ACHN (cell line): ENCODE results near the gene SLC5A5.
A peak's percentile ranks its signal among the peaks of the same experiment; 100 is the strongest.

Source experiments
- DNase-seq: peaks from one replicate; pipeline ENCODE4 v3.0.0-alpha.2; 2015
- in situ Hi-C: cut with HindIII; loops from 2 replicates; pipeline ENCODE4 v1.10.0; 2017; ENCODE audit warnings: low sequenced_read_pairs, low pct_ligation_motif_present, low pct_unique_long_range_greater_than_20kb

The SLC5A5 gene

GRCh38 chr19:17871878-17872250 is at the start of gene SLC5A5:
TSS of gene SLC5A5 (plus strand) at chr19:17871945. CDS start at chr19:17872320, 375 bp downstream.
- no peak for DNase-seq
- in situ Hi-C loops = no loop called here

DNA sequence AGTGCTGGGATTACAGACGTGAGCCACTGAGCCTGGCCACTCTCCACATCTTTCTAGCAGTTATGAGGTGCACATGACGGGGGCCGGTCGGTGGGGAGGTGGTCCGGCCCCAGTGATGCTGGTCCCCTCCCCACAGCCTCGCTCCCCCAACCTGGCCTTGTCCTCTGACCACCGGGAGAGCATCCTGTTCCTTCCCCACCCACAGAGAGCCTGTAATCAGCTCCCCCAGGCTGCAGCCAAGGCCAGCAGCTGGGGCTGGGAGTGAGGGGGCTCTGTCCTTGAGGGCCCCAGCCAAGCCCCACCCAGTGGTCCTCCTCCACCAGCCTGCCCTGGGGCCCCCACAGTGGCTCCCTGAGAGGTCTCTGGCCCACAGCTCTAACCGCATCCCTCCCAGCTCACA is 47.4 kb upstream of the SLC5A5 start:
- DNase-seq = no peak
- in situ Hi-C loops = no loop called here

- in situ Hi-C loops = no loop called here
- DNase-seq = no peak
These were observed 45.2 kb upstream of the SLC5A5 start for GRCh38 chr19:17826508-17827056.

GRCh38 chr19:17829855-17830566 is 41.7 kb upstream of the SLC5A5 start:
- in situ Hi-C loops = no loop called here
- peak; percentile 80 for DNase-seq

DNA sequence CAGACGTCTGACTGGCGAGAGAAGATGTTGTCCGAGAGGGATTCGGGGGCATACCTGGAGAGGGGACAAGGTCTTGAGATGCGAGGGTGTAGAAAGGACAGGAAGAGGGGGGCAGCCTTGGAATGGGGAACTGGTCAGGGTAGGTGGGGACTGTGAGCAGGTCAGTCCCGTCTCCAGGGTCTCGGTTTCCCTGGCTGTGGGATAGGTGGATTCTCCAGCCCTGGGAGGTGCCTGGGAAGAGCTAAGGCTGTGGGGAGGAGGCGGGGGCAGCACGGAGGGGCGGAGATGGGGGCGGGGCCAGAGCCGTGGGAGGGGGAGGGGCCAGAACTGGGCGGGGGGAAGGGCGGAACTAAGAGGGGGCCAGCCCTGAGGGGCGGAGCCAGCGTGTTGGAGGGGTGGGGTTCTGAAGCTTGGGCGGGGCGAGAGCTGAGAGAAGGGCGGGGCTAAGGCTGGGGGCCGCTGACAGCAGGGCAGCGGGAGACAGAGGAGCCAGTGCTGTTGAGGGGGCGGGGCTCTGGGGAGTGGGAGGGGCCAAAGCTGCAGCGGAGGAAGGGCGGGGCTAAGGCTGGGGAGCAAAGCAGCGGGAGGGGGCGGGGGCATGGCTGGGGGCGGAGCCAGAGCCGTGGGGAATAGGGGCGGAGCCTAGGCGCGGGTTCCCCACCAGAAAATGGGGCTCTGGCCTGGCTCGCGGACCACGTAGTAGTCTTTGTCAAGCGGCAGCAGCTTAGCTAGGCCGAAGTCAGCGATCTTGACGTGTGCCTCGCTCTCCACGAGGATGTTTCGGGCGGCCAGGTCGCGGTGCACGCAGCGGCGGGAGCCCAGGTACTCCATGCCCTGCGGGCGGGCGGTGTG is 41.0 kb upstream of the SLC5A5 start:
- in situ Hi-C loops = no loop called here
- DNase-seq = peak; percentile 74

DNA sequence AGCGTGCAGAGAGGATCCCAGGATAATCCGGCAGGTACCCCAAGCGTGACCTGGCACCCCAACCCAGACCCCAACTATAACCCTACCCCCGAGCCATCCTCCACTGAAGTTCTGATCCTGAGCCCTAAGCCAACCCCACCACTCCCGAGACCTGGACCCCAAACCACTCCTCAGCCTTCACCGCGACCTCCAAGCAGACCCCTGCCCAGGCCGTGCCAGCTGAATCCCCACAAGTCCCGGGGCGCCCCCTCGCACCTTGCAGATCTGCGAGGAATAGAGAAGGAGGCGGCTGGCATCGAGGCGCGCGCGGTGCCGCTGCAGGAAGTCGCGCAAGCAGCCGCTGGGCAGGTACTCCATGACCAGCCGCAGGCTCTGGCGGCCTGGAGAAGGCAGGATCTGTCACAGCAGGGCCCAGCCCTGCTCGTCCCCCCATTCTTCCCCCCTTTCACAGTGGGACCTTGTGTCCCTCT is 40.3 kb upstream of the SLC5A5 start:
- DNase-seq = no peak
- in situ Hi-C loops = no loop called here

DNA sequence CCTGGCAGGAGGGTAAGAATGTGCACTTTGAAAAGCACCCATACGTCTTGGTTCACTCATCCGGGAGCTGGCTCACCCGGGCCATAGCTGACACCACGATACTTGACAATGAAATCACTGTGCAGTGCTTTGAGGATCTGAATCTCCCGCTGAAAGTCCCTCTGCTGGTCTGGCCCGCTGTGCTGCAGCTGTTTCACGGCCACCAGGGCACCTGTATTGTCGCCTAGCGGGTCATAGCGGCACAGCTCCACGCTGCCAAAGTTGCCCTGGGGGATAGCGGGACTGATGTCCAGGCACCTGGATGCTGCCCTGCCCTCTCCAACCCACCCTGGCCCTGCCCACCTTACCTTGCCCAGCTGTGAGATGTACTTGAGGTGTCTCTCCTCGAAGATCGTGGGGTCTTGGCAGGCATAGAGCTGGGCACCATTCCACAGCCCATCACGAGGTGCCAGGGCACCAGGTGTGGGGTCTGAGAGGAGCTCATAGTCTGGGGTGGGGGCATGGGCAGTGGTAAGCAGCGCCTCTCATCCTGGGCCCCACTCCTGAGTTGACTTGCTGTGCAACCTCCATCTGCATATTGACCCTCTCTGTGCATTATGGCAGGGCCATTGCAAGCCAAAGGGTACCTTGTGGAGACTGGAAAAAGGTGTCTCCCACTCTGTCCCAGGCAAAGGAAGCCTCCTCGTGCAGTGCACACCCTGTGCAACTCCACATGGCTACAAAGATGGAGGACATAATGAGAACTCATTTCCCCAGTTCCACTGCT is 39.1 kb upstream of the SLC5A5 start:
- DNase-seq = no peak
- in situ Hi-C loops = no loop called here

DNA sequence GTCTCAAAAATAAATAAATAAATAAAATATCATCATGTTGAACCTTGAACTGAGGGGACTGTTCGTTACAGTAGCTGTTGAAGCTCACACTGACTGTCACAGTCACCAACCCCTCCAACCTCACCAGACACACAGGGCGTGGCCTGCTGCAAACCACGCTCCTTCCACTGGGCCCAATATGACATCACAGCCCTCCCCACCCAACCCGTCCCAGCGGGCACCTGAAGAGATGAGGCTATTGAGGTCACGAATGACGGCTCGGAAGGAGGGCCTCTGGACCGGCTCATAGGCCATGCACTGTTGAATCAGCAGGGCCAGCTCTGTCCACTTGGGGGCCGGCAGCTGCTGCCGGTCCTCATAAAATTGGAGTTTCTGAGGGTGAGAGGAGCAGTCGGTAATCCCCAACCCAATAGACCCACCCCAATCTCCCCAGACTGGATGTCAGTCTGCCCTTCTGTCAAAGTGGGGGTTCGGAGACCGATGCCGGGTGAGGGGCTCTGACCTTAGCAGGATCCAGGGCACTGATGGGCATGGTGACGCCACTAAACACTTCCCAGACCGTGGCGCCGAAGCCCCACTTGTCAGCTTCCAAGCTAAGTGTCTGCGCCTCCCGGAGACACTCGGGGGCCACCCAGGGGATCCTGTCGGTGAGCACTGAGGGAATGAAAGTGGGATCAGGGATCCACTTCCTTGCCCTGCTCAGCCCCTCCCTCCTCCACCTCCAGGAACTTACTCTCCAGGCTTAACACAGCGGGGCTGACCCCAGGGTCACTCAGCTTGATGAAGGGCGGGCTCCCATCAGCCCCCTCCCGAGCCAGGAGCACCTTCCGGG is 37.2 kb upstream of the SLC5A5 start:
- DNase-seq = no peak
- in situ Hi-C loops = no loop called here

DNA sequence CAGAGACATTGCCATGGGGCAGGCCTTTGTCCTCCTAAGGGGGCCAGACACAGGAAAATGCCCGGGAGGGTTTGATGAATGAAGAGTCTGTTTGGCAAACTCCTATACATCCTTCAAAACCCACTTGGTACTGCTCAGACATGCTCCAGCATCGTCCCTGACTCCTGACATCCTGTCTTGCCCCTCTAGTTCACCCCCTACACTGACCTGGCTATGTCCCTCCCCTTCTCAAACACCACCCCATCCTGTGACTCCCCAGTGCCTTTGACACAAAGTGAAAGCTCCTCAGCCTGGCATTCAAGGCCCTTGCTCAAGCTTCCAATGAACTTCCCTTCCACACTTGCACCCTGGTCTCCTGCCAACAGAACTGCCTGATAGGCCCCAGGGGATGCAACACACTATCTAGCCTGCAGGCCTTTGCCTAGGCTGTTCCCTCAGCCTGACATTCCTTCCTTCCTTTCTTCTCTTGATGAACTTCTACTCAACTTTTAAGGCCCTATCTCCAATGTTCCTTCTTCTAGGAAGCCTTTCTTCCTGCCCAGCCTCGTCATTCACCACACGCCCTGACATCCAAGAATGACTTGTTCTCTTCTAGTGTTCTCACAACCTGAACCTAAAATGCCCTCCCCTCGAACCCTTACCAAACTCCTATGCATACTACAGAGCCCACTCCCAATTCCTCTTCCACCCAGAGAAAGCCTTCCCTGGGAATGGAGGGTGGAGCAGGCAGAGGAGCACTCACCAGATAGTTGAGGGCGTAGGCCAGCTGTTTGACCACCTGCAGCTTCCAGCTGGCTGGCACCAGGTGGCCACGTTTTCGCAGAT is 36.4 kb upstream of the SLC5A5 start:
- DNase-seq = no peak
- in situ Hi-C loops = no loop called here

DNA sequence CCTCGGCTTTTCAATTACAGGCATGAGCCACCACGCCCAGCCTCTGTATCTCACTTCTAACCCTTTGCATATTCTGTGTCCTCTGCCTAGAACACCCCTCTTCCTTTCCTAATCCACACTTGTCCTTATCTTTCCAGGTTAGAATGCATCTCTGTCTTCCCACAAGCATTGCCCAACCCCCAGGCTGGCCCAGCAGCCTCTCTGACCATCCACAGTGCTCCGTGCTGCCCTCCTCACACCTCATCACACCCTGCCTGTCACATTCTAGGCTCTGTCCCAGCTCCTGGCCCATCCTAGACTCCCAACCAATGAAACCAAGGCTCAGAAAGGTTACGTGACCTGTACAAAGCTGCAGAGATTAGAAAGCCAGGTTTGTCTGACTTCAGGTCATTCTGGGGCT is 35.2 kb upstream of the SLC5A5 start:
- in situ Hi-C loops = no loop called here
- DNase-seq = no peak

DNA sequence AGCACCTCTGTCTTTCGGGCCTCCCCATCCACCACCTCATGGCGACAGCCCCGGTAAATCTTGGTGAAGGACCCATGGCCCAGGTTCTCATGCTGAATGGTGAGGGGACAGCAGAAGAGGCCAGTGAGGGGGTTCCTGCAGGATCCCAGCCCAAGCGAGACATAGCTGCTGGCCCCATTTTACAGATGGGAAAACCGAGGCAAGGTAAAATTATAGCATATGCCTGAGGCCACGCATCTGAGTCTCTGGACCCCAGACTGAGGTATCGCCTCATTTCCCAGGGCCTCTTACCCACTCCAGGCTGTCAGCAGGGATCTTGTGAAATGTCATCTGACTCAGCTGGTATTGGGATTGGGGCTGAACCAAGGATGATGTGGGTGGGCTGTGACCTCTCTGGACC is 33.8 kb upstream of the SLC5A5 start:
- no peak for DNase-seq
- in situ Hi-C loops = no loop called here

GRCh38 chr19:17840019-17840418 is 31.7 kb upstream of the SLC5A5 start:
- in situ Hi-C loops = no loop called here
- DNase-seq = no peak

DNA sequence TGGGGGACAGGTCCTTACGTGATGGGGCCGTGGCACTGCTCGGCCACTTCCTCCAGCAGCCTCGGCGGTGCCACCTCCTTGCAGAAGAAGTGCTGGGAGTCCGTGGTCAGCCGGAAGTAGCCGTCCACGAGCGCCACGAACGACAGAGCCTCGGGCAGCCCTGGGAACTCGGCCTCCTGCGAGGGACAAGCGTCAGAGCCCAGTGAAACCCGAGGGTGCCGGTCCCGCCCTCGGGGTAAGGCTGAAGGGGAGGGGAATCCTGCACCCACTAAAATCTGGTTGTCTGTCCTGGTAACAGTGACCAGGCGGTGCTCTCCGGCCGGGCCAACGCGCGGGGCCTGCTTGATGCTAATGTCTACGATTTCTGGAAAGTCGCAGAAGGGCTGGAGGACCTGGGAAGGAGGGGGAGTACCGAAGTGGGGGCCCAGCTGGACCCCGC is 30.4 kb upstream of the SLC5A5 start:
- no peak for DNase-seq
- in situ Hi-C loops = no loop called here

GRCh38 chr19:17841810-17842662 is 29.7 kb upstream of the SLC5A5 start:
- in situ Hi-C loops = no loop called here
- peak; percentile 53 for DNase-seq

GRCh38 chr19:17842663-17843291 is 29.0 kb upstream of the SLC5A5 start:
- no peak for DNase-seq
- in situ Hi-C loops = no loop called here

- no peak for DNase-seq
- in situ Hi-C loops = no loop called here
These were observed 28.4 kb upstream of the SLC5A5 start for GRCh38 chr19:17843292-17843827.
